NCI-H2107 treated with DMSO at 0.1 percent for 48 hours (cell line): ENCODE data around the gene RFC2.
A peak's percentile ranks its signal among the peaks of the same experiment; 100 is the strongest.
"Not testable (repeated sequence)": the region's sequence is repeated elsewhere in the genome, so short reads cannot be mapped to it uniquely, and the experiment has no call there.

Source experiments
- DNase-seq: peaks from one replicate; lab custom pipeline; 2025; ENCODE audit not compliant: unreplicated experiment; lab: John Stamatoyannopoulos, UW

RFC2 gene

GRCh38 chr7:74219416-74219815 lies 34.8 kb downstream of the RFC2 start:
- no peak for DNase-seq

- no peak for DNase-seq
Measured at GRCh38 chr7:74218343-74218698, 35.9 kb downstream of the RFC2 start.

- no peak for DNase-seq
Measured at GRCh38 chr7:74217455-74218342, 36.5 kb downstream of the RFC2 start.

GRCh38 chr7:74216361-74216761 lies 37.8 kb downstream of the RFC2 start:
- DNase-seq = no peak

- DNase-seq = no peak
Measured at GRCh38 chr7:74215921-74216320, 38.3 kb downstream of the RFC2 start.

GRCh38 chr7:74214816-74215630 lies 39.2 kb downstream of the RFC2 start:
- DNase-seq = no peak

GRCh38 chr7:74212661-74213060 lies 41.5 kb downstream of the RFC2 start:
- no peak for DNase-seq

- not testable (repeated sequence) for DNase-seq
Measured at GRCh38 chr7:74208241-74208640, 46.0 kb downstream of the RFC2 start.

GRCh38 chr7:74207586-74207985 lies 46.6 kb downstream of the RFC2 start:
- DNase-seq = no peak

GRCh38 chr7:74206589-74207120 lies 47.5 kb downstream of the RFC2 start:
- peak; percentile 41 for DNase-seq

GRCh38 chr7:74206052-74206451 lies 48.1 kb downstream of the RFC2 start:
- DNase-seq = not testable (repeated sequence)

GRCh38 chr7:74203956-74204618 lies 50.1 kb downstream of the RFC2 start:
- DNase-seq = no peak

GRCh38 chr7:74202841-74203556 lies 51.2 kb downstream of the RFC2 start:
- peak; percentile 64 for DNase-seq

GRCh38 chr7:74199551-74200355 lies 54.4 kb downstream of the RFC2 start:
- DNase-seq = no peak

GRCh38 chr7:74197449-74198124 lies 56.6 kb downstream of the RFC2 start:
- no peak for DNase-seq

- DNase-seq = not testable (repeated sequence)
Measured at GRCh38 chr7:74195968-74196654, 58.1 kb downstream of the RFC2 start.

GRCh38 chr7:74195139-74195860 lies 58.9 kb downstream of the RFC2 start:
- DNase-seq = not testable (repeated sequence)

- DNase-seq = no peak
Measured at GRCh38 chr7:74194686-74195085, 59.5 kb downstream of the RFC2 start.
